Endodermal cell (in vitro differentiated cells): ENCODE data around the gene AGPAT1. TPM values are rescaled to one million over a fixed set of nuclear protein-coding genes. Genes with fewer than 3 reads are reported as not detected.

Experiments
- DNase-seq: peaks from one replicate; pipeline ENCODE4 v3.0.0-alpha.2; 2017
- H3K27ac ChIP-seq: 2 replicates; pipeline ENCODE4 v1.5.1; 2013; ENCODE audit warnings: mild to moderate bottlenecking, low read depth, low read length, moderate library complexity
- H3K27me3 ChIP-seq: 2 replicates; pipeline ENCODE4 v1.6.1; 2013; ENCODE audit warnings: mild to moderate bottlenecking, low read length, moderate library complexity; ENCODE audit not compliant: insufficient read depth, control insufficient read depth, poor library complexity, severe bottlenecking
- H3K36me3 ChIP-seq: 2 replicates; pipeline ENCODE4 v1.7.0; 2013; ENCODE audit warnings: mild to moderate bottlenecking, low read length, moderate library complexity; ENCODE audit not compliant: control insufficient read depth, insufficient read depth
- H3K4me1 ChIP-seq: one replicate; pipeline ENCODE4 v1.7.0; 2013; ENCODE audit warnings: low read length; ENCODE audit not compliant: control insufficient read depth, insufficient read depth
- H3K4me3 ChIP-seq: 2 replicates; pipeline ENCODE4 v1.5.1; 2013; ENCODE audit warnings: mild to moderate bottlenecking, low read length, moderate library complexity
- H3K9ac ChIP-seq: 2 replicates; pipeline ENCODE4 v1.6.1; 2013; ENCODE audit warnings: mild to moderate bottlenecking, low read length, moderate library complexity; ENCODE audit not compliant: poor library complexity, severe bottlenecking; ENCODE audit errors: extremely low read depth
- H3K9me3 ChIP-seq: 2 replicates; pipeline ENCODE4 v1.6.1; 2013; ENCODE audit warnings: mild to moderate bottlenecking, low read length, moderate library complexity; ENCODE audit not compliant: control insufficient read depth
- H3K27ac Mint-ChIP-seq: 2 replicates; pipeline ENCODE4 v1.8.0; 2020; ENCODE audit warnings: mixed read lengths
- H3K27me3 Mint-ChIP-seq: 2 replicates; pipeline ENCODE4 v1.8.0; 2021; ENCODE audit warnings: mild to moderate bottlenecking, mixed read lengths; ENCODE audit not compliant: insufficient read depth
- H3K36me3 Mint-ChIP-seq: 2 replicates; pipeline ENCODE4 v1.8.0; 2020; ENCODE audit warnings: low read depth, mixed read lengths
- H3K4me1 Mint-ChIP-seq: 2 replicates; pipeline ENCODE4 v1.8.0; 2020; ENCODE audit warnings: mixed read lengths
- H3K4me3 Mint-ChIP-seq: 2 replicates; pipeline ENCODE4 v1.8.0; 2020; ENCODE audit warnings: mild to moderate bottlenecking, moderate library complexity, mixed read lengths
- H3K9me3 Mint-ChIP-seq: 2 replicates; pipeline ENCODE4 v1.8.0; 2020; ENCODE audit warnings: mild to moderate bottlenecking, mixed read lengths
- CTCF ChIP-seq: fragments of 200-600 bp; sonication (generic); conservative IDR thresholded peaks from 2 replicates; pipeline ENCODE4 v1.5.0; 2021; ENCODE audit warnings: antibody characterized with exemption, mild to moderate bottlenecking
- WGBS, 2 experiments: methylation state at CpG; one replicate each; pipeline versions ENCODE4 v1.1.5 to v1.1.7; 2013; ENCODE audit warnings: missing lambda C conversion rate in 2 of 2, mixed read lengths in 1 of 2; ENCODE audit not compliant: insufficient coverage in 1 of 2, insufficient read length in 1 of 2; 5-methylcytosine and 5-hydroxymethylcytosine counted together
- total RNA-seq, 2 donors: library from RNA; stranded (reverse); fragmentation: NEBNext Ultra II Directional in 1 of 2; extraction: Animal tissue kit (Norgen Biotek cat#: 25700) in 1 of 2; gene quantifications; 2 replicates in 1 of 2; 3 replicates in 1 of 2; pipeline ENCODE4 v1.2.1, GENCODE V29; 2021

AGPAT1 gene
- total RNA-seq, 2 donors from 2014 or later: 124 to 147 TPM

GRCh38 chr6:32182555-32182981 is 6.7 kb upstream of the AGPAT1 start:
- DNase-seq: no peak
- WGBS, 2 experiments: 96 to 100% methylated on average over 1 to 10 of the region's 10 CpGs
- no peaks in the 10 kb centered on the region for H3K27me3 Mint-ChIP-seq
- peaks cover 33% of the 10 kb centered on the region for H3K4me1 Mint-ChIP-seq
- Histone ChIP-seq H3K36me3 (peaks cover 25% of the 10 kb centered on the region), H3K9me3 (no peaks in the 10 kb centered on the region), H3K27ac (no peak overlapping the region), H3K4me1 (no peaks in the 10 kb centered on the region), H3K27me3 (no peaks in the 10 kb centered on the region), H3K9ac (no peak overlapping the region), H3K4me3 (no peak overlapping the region)
- peaks cover 46% of the 10 kb centered on the region for H3K36me3 Mint-ChIP-seq
- H3K9me3 Mint-ChIP-seq: no peaks in the 10 kb centered on the region
- no peak for TF ChIP-seq CTCF
- no peak overlapping the region for H3K4me3 Mint-ChIP-seq
- H3K27ac Mint-ChIP-seq: peak overlapping the region; percentile 75

GRCh38 chr6:32181915-32182529 is 6.1 kb upstream of the AGPAT1 start:
- Histone ChIP-seq H3K4me1 (no peaks in the 10 kb centered on the region), H3K36me3 (peaks cover 20% of the 10 kb centered on the region), H3K9me3 (no peaks in the 10 kb centered on the region), H3K9ac (no peak overlapping the region), H3K4me3 (no peak overlapping the region), H3K27ac (no peak overlapping the region), H3K27me3 (no peaks in the 10 kb centered on the region)
- Mint-ChIP-seq H3K27ac (peak overlapping the region; percentile 75), H3K4me3 (no peak overlapping the region), H3K36me3 (peaks cover 40% of the 10 kb centered on the region), H3K27me3 (no peaks in the 10 kb centered on the region), H3K4me1 (peaks cover 30% of the 10 kb centered on the region), H3K9me3 (no peaks in the 10 kb centered on the region)
- no peak for DNase-seq
- WGBS, 2 experiments: 95 to 100% methylated on average over 2 to 10 of the region's 10 CpGs
- TF ChIP-seq CTCF: peak; percentile 49

- Histone ChIP-seq H3K27me3 (no peaks in the 10 kb centered on the region), H3K36me3 (peaks cover 13% of the 10 kb centered on the region), H3K4me3 (no peak overlapping the region), H3K9me3 (no peaks in the 10 kb centered on the region), H3K4me1 (no peaks in the 10 kb centered on the region), H3K9ac (no peak overlapping the region), H3K27ac (no peak overlapping the region)
- no peak overlapping the region for H3K4me3 Mint-ChIP-seq
- H3K36me3 Mint-ChIP-seq: peaks cover 32% of the 10 kb centered on the region
- H3K9me3 Mint-ChIP-seq: no peaks in the 10 kb centered on the region
- no peak for TF ChIP-seq CTCF
- peak overlapping the region; percentile 39 for H3K27ac Mint-ChIP-seq
- 82 to 96% methylated on average over 4 to 15 of the region's 15 CpGs for WGBS, 2 experiments
- no peaks in the 10 kb centered on the region for H3K27me3 Mint-ChIP-seq
- H3K4me1 Mint-ChIP-seq: peaks cover 34% of the 10 kb centered on the region
- no peak for DNase-seq
These were observed 5.3 kb upstream of the AGPAT1 start for GRCh38 chr6:32181148-32181702.
